ENCODE results near the gene POLD2. TPM values are rescaled to one million over a fixed set of nuclear protein-coding genes. Genes with fewer than 3 reads are reported as not detected.

POLD2 gene
- total and polyA plus RNA-seq, 3 experiments from 2014 or later: 74.1 to 291 (median 279) TPM

DNA sequence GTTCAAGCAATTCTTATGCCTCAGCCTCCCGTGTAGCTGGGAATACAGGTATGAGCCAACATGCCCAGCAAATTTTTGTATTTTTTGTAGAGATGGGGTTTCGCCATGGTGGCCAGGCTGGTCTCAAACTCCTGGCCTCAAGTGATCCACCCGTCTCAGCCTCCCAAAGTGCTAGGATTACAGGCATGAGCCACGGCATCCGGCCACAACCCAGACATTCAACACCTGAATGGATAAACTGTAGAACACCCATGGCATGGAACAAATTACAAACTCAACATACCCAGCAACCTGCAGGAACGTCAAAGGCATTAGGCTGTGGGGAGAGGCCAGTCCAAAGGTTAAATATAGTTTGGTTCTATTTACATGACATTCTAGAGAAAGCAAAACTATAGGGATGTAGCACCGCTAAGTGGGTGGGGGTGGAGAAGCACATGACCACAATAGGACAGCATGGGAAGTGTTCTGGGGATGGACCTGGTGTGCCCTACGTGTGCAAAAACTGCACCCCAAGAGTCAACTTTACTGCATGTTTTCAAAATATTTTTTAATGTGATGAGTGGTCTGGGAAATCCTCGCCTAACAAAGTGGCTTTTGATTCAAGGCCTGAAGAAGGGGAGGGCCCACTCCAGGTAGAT is 51.5 kb downstream of the POLD2 start:
- peak in 1 of 5 donors; percentile 8 for DNase-seq
- Histone ChIP-seq H3K9me3 (ENCODE audit: low read length) (no peaks in the 10 kb centered on the region), H3K36me3 (ENCODE audit: insufficient read depth, low read length) (peaks cover 16% of the 10 kb centered on the region), H3K4me1 (ENCODE audit: insufficient read depth, low read length) (peaks cover 3% of the 10 kb centered on the region), H3K27me3 (ENCODE audit: insufficient read depth, low read length, poor library complexity, severe bottlenecking) (no peaks in the 10 kb centered on the region), H3K27ac (ENCODE audit: low read depth, low read length) (no peak overlapping the region), H3K4me3 (ENCODE audit: low read length) (no peak overlapping the region)
- H3K9me3 Mint-ChIP-seq: no peaks in the 10 kb centered on the region
- H3K4me3 Mint-ChIP-seq: no peak overlapping the region
- H3K4me1 Mint-ChIP-seq: peaks cover 14 to 22% (median 18%) of the 10 kb centered on the region in 3 donors
- peak overlapping the region; percentile 54 to 89 (median 72) for H3K27ac Mint-ChIP-seq
- H3K27me3 Mint-ChIP-seq: no peaks in the 10 kb centered on the region
- CTCF ChIA-PET: interaction anchor here (1.0 kb wide), 1 partner anchor 22 kb away, joined by 3 read pairs; no protein-coding TSS in a partner anchor
- peaks cover 0 to 52% (median 1%) of the 10 kb centered on the region in 3 donors for H3K36me3 Mint-ChIP-seq
- POLR2A ChIA-PET: interaction anchor here (1.0 kb wide), 1 partner anchor 9 kb away, joined by 5 read pairs; no protein-coding TSS in a partner anchor

DNA sequence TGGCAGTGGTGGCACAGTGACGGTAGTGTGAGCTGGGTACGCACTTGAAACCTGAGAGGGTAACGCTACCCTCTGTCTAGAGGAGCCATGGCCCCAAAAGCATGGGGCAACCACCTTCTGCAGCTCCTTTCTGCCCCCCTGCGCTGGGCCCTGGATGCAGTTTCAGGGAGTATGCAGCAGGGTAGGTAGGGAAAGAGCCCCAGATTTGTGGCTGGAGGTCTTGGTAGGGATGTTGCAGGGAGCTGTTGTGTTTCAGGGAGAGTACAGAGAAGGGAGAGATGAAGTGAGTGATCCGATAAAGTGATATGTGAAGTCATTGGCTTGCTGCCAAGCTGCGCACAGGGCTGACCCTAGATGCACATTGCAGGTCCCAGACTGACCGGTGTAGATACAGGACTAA is 55.3 kb downstream of the POLD2 start:
- CTCF ChIA-PET: interaction anchor here (1.4 kb wide), 1 partner anchor 12 kb away, joined by 4 read pairs; no protein-coding TSS in a partner anchor
- no peaks in the 10 kb centered on the region for H3K27me3 ChIP-seq (ENCODE audit: insufficient read depth, low read length, poor library complexity, severe bottlenecking)
- Mint-ChIP-seq H3K4me1 (peaks cover 26 to 43% (median 30%) of the 10 kb centered on the region in 3 donors), H3K27ac (peak overlapping the region in 2 of 8 donors; percentile 51 to 83), H3K27me3 (no peaks in the 10 kb centered on the region), H3K36me3 (peaks cover 0 to 16% (median 0%) of the 10 kb centered on the region in 3 donors), H3K4me3 (no peak overlapping the region), H3K9me3 (no peaks in the 10 kb centered on the region)
- H3K27ac ChIP-seq (ENCODE audit: low read depth, low read length): no peak overlapping the region
- POLR2A ChIA-PET: interaction anchor here (1.2 to 1.8 kb wide), 2 partner anchors 18 to 23 kb away, joined by 3 to 11 read pairs; partner anchors contain the start of gene DBNL
- peak in 1 of 5 donors; percentile 23 for DNase-seq
- H3K9me3 ChIP-seq (ENCODE audit: low read length): no peaks in the 10 kb centered on the region
- H3K4me1 ChIP-seq (ENCODE audit: insufficient read depth, low read length): peaks cover 16% of the 10 kb centered on the region
- no peak overlapping the region for H3K4me3 ChIP-seq (ENCODE audit: low read length)
- no peaks in the 10 kb centered on the region for H3K36me3 ChIP-seq (ENCODE audit: insufficient read depth, low read length)

DNA sequence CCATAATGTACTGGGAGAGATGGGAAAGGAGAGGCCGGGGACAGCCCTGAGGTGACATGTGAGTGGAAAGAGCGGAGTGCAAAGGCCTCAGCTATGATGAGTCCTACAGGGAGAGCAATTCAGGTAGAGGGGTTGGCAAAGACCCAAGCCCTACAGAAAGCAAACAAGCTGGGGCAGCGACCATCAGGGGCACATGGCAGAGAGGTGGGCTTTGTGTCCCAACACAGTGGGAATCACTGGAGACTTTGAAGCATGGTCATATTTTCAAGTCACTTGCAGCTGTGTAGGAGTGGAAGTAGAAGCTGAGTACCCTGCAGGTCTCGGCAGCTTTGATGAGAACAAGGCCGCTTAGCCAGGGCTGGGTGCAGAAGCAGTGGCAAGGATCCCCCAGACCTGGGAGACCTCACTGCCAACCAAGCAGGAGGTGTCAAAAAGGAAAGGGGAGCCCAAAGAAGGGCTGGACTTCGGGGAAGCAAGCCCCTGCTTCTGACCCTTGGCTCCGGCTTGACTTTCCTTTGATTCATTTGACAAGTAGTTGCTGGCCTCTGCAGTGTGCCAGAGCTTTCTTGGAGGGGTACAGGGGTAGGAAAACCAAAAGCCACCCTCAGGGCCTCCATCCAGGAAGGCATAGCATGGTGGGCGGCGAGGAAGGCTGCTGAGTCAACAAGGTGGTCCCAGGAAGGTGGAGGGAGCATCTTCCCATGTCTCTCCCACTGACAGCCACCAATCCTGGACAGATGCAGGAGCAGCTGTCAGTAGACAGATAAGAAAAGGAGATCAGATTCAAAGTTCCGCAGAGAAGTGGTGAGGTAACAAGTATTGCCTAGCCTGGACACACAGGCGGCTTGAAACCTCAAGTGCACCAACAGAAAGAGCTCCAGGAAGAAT is 56.0 kb downstream of the POLD2 start:
- H3K36me3 ChIP-seq (ENCODE audit: insufficient read depth, low read length): no peaks in the 10 kb centered on the region
- H3K4me1 Mint-ChIP-seq: peaks cover 26 to 36% (median 27%) of the 10 kb centered on the region in 3 donors
- peaks cover 16% of the 10 kb centered on the region for H3K4me1 ChIP-seq (ENCODE audit: insufficient read depth, low read length)
- H3K27ac Mint-ChIP-seq: peak overlapping the region in 4 of 8 donors; percentile 8 to 83 (median 37)
- H3K27me3 ChIP-seq (ENCODE audit: insufficient read depth, low read length, poor library complexity, severe bottlenecking): no peaks in the 10 kb centered on the region
- DNase-seq: peak in 1 of 5 donors; percentile 17
- POLR2A ChIA-PET: interaction anchor here (0.8 to 1.8 kb wide), 2 partner anchors 9 to 23 kb away, joined by 3 to 11 read pairs; partner anchors contain the start of gene DBNL
- H3K4me3 ChIP-seq (ENCODE audit: low read length): no peak overlapping the region
- CTCF ChIA-PET: interaction anchor here (1.4 to 2.4 kb wide), 2 partner anchors 13 to 14 kb away, joined by 4 to 7 read pairs; no protein-coding TSS in a partner anchor
- no peaks in the 10 kb centered on the region for H3K9me3 ChIP-seq (ENCODE audit: low read length)
- H3K27ac ChIP-seq (ENCODE audit: low read depth, low read length): no peak overlapping the region
- no peaks in the 10 kb centered on the region for H3K27me3 Mint-ChIP-seq
- no peak overlapping the region for H3K4me3 Mint-ChIP-seq
- H3K36me3 Mint-ChIP-seq: peaks cover 0 to 11% (median 0%) of the 10 kb centered on the region in 3 donors
- no peaks in the 10 kb centered on the region for H3K9me3 Mint-ChIP-seq

DNA sequence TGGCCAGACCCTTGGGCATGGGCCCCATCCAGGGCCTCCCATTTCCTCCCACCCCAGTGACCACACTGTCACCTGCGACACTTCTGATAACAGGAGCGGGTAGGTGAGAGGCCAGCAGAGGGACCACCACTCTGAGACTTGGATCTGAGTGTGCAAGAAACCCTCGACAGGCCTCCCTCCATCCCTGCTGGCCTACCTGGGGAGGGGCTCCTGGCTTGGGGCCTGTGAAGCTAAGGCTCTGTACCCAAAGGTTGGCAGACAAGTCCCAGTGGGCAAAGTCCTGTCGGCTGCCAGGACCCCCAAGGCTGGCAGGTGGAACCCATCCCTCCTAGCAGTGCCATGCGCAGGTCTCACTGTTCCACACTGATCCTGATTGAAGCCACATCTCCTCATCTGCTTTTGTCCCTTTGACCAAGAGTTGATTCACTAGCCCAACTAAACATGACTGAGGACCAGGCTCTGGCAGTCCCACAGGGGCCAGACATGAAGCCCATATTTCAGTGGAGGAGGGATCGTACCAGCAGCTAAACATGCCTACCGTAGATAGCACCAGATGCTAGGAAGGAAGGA is 56.8 kb downstream of the POLD2 start:
- Histone ChIP-seq H3K9me3 (ENCODE audit: low read length) (no peaks in the 10 kb centered on the region), H3K4me1 (ENCODE audit: insufficient read depth, low read length) (peaks cover 16% of the 10 kb centered on the region), H3K4me3 (ENCODE audit: low read length) (no peak overlapping the region), H3K27ac (ENCODE audit: low read depth, low read length) (no peak overlapping the region), H3K36me3 (ENCODE audit: insufficient read depth, low read length) (no peaks in the 10 kb centered on the region), H3K27me3 (ENCODE audit: insufficient read depth, low read length, poor library complexity, severe bottlenecking) (no peaks in the 10 kb centered on the region)
- Mint-ChIP-seq H3K36me3 (peaks cover 0 to 9% (median 0%) of the 10 kb centered on the region in 3 donors), H3K9me3 (no peaks in the 10 kb centered on the region), H3K27me3 (no peaks in the 10 kb centered on the region), H3K27ac (peak overlapping the region in 2 of 8 donors; percentile 8 to 57), H3K4me3 (no peak overlapping the region), H3K4me1 (peaks cover 22 to 32% (median 26%) of the 10 kb centered on the region in 3 donors)
- ChIA-PET POLR2A (interaction anchor here (0.8 to 2.9 kb wide), 4 partner anchors 10 to 22 kb away, joined by 3 to 11 read pairs (median 8); partner anchors contain the start of gene DBNL), CTCF (interaction anchor here (2.4 kb wide), 1 partner anchor 15 kb away, joined by 7 read pairs; no protein-coding TSS in a partner anchor)
- DNase-seq: peak in 1 of 5 donors; percentile 43

DNA sequence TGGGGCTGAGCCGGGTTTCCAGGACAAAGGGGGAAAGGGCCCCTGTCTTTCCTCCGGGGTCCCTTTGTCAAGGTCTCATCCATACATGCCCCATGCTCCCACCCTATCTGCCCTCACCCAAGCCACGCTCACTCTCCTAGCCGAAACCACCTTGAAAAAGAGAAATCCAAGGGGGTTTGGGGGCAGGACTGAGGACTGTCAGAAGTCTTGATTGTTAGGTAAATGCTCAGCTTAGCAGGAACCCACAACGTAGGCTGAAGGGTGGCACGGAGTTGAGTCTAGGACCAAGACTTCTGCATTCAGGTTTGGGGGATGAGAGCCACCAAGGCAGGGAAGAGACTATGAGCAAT is 57.3 kb downstream of the POLD2 start:
- CTCF ChIA-PET: interaction anchor here (2.4 kb wide), 1 partner anchor 15 kb away, joined by 7 read pairs; no protein-coding TSS in a partner anchor
- H3K36me3 Mint-ChIP-seq: peaks cover 0 to 12% (median 0%) of the 10 kb centered on the region in 3 donors

DNA sequence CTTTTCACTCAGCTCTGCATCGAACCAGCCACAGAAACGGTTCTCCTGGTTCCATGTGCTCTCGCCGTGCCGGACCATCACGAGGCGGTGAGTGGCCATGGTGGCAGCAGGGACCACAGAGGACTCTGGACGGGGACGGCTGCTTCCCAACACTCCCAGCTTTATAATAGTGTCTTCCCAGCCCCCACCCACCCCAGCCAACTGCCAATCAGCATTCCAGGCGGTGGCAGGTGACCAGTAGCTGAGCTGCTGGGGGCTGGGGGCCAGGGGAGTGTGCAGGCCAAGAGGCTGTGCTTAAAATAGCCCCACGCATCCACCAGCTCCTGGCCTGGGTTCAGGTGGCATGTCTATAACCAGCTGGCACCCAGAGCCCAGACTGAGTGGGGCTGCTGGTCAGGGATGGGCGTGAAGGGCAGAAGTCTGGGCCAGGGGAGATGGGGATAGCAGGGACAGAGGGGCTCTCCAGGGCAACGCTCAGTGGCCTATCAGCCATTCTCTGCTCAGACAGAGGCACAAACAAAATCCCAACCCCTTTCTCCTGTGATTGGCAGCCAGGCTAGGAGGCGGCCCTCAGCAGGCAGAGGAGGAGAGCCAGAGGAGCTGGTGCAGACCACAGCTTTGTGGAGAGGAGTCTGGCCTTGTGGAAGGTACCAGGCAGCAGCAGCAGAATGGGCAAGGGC is 57.8 kb downstream of the POLD2 start, which contains the start of gene PGAM2:
Gene PGAM2 (minus strand): TSS at position 137 of the 680 bp plus-strand sequence. CDS start 38 bp downstream, at position 99.
- Histone ChIP-seq H3K9me3 (ENCODE audit: low read length) (no peaks in the 10 kb centered on the region), H3K4me3 (ENCODE audit: low read length) (no peak within 1 kb of the TSS), H3K36me3 (ENCODE audit: insufficient read depth, low read length) (peaks cover 8% of the 10 kb centered on the region), H3K27ac (ENCODE audit: low read depth, low read length) (no peak within 1 kb of the TSS), H3K27me3 (ENCODE audit: insufficient read depth, low read length, poor library complexity, severe bottlenecking) (no peaks in the 10 kb centered on the region), H3K4me1 (ENCODE audit: insufficient read depth, low read length) (peaks cover 16% of the 10 kb centered on the region)
- Mint-ChIP-seq H3K27ac (peak within 1 kb of the TSS in 3 of 8 donors; percentile 52 to 94 (median 71)), H3K9me3 (no peaks in the 10 kb centered on the region), H3K27me3 (no peaks in the 10 kb centered on the region), H3K4me3 (peak within 1 kb of the TSS in 2 of 7 donors; percentile 37 to 47), H3K36me3 (peaks cover 0 to 17% (median 0%) of the 10 kb centered on the region in 3 donors), H3K4me1 (peaks cover 22 to 32% (median 26%) of the 10 kb centered on the region in 3 donors)
- POLR2A ChIA-PET: interaction anchor here (1.8 to 2.9 kb wide), 2 partner anchors 16 to 21 kb away, joined by 7 to 10 read pairs; partner anchors contain the start of gene DBNL
- CTCF ChIA-PET: interaction anchor here (2.4 kb wide), 1 partner anchor 16 kb away, joined by 7 read pairs; no protein-coding TSS in a partner anchor
- DNase-seq: peak in 1 of 5 donors; percentile 47

More for the DNA sequence above, 57.3 kb downstream of the POLD2 start:
- no peak overlapping the region for H3K4me3 ChIP-seq (ENCODE audit: low read length)
- no peak for DNase-seq
- Mint-ChIP-seq H3K27me3 (no peaks in the 10 kb centered on the region), H3K4me3 (no peak overlapping the region), H3K4me1 (peaks cover 22 to 32% (median 26%) of the 10 kb centered on the region in 3 donors), H3K9me3 (no peaks in the 10 kb centered on the region), H3K27ac (peak overlapping the region in 1 of 8 donors; percentile 52)
- no peaks in the 10 kb centered on the region for H3K9me3 ChIP-seq (ENCODE audit: low read length)
- no peaks in the 10 kb centered on the region for H3K27me3 ChIP-seq (ENCODE audit: insufficient read depth, low read length, poor library complexity, severe bottlenecking)
- POLR2A ChIA-PET: interaction anchor here (1.8 to 2.9 kb wide), 2 partner anchors 15 to 21 kb away, joined by 7 to 10 read pairs; partner anchors contain the start of gene DBNL
- H3K27ac ChIP-seq (ENCODE audit: low read depth, low read length): no peak overlapping the region
- peaks cover 4% of the 10 kb centered on the region for H3K36me3 ChIP-seq (ENCODE audit: insufficient read depth, low read length)
- H3K4me1 ChIP-seq (ENCODE audit: insufficient read depth, low read length): peaks cover 16% of the 10 kb centered on the region

Measured in CD8-positive, alpha-beta memory T cell (primary cell).